ENCODE results near the gene LHPP. TPM values are rescaled to one million over a fixed set of nuclear protein-coding genes. Genes with fewer than 3 reads are reported as not detected.
"Not testable (repeated sequence)": the region's sequence is repeated elsewhere in the genome, so short reads cannot be mapped to it uniquely, and the experiment has no call there.

Gene LHPP
- polyA plus RNA-seq, 6 donors from 2014 or later = 30.5 to 89.2 (median 55.6) TPM

GRCh38 chr10:124586142-124586541 lies 124.5 kb downstream of the LHPP start:
- H3K36me3 Mint-ChIP-seq = no peaks in the 10 kb centered on the region
- peaks cover 0 to 9% (median under 1%) of the 10 kb centered on the region in 7 donors for H3K9me3 Mint-ChIP-seq
- peak overlapping the region; percentile 60 to 97 (median 90) for H3K27ac Mint-ChIP-seq
- H3K27me3 Mint-ChIP-seq = no peaks in the 10 kb centered on the region
- ATAC-seq (ENCODE audit: low read depth in 2 of 2) (no peak), DNase-seq (no peak)
- H3K4me1 Mint-ChIP-seq = peaks cover 29 to 65% (median 65%) of the 10 kb centered on the region in 3 donors
- H3K4me3 Mint-ChIP-seq = peak overlapping the region; percentile 12 to 87 (median 60)

- Mint-ChIP-seq H3K36me3 (peaks cover 0 to 4% of the 10 kb centered on the region in 2 donors), H3K4me3 (peak overlapping the region in 5 of 8 donors; percentile 28 to 60 (median 50)), H3K9me3 (peaks cover 0 to 7% (median 2%) of the 10 kb centered on the region in 7 donors), H3K27me3 (no peaks in the 10 kb centered on the region), H3K27ac (peak overlapping the region in 3 of 6 donors; percentile 19 to 86 (median 83)), H3K4me1 (peaks cover 39 to 73% (median 71%) of the 10 kb centered on the region in 3 donors)
- no peak for DNase-seq
- peak in 1 of 2 donors; percentile 9 for ATAC-seq (ENCODE audit: low read depth in 2 of 2)
Observed at GRCh38 chr10:124587811-124588211, 126.2 kb downstream of the LHPP start.

- not testable (repeated sequence) for H3K9me3 Mint-ChIP-seq; ATAC-seq (ENCODE audit: low read depth in 2 of 2); H3K27me3 Mint-ChIP-seq; H3K36me3 Mint-ChIP-seq; DNase-seq
- Mint-ChIP-seq H3K27ac (peak overlapping the region in 4 of 6 donors; percentile 4 to 86 (median 80)), H3K4me1 (peaks cover 37 to 73% (median 71%) of the 10 kb centered on the region in 3 donors), H3K4me3 (peak overlapping the region in 7 of 8 donors; percentile 9 to 85 (median 50))
Observed at GRCh38 chr10:124588341-124588735, 126.7 kb downstream of the LHPP start.

- H3K4me1 Mint-ChIP-seq = peaks cover 34 to 73% (median 67%) of the 10 kb centered on the region in 3 donors
- H3K4me3 Mint-ChIP-seq = peak overlapping the region in 7 of 8 donors; percentile 42 to 85 (median 64)
- DNase-seq = no peak
- H3K9me3 Mint-ChIP-seq = peaks cover 0 to 7% (median 0%) of the 10 kb centered on the region in 7 donors
- peak overlapping the region in 4 of 6 donors; percentile 57 to 86 (median 80) for H3K27ac Mint-ChIP-seq
- H3K36me3 Mint-ChIP-seq = peaks cover 0 to 4% of the 10 kb centered on the region in 2 donors
- no peaks in the 10 kb centered on the region for H3K27me3 Mint-ChIP-seq
- peak in 1 of 2 donors; percentile 33 for ATAC-seq (ENCODE audit: low read depth in 2 of 2)
Observed at GRCh38 chr10:124588736-124589490, 127.3 kb downstream of the LHPP start.

GRCh38 chr10:124589491-124590041 lies 127.9 kb downstream of the LHPP start:
- Mint-ChIP-seq H3K4me1 (peaks cover 34 to 76% (median 71%) of the 10 kb centered on the region in 3 donors), H3K27ac (peak overlapping the region in 3 of 6 donors; percentile 63 to 83 (median 73)), H3K27me3 (no peaks in the 10 kb centered on the region), H3K36me3 (peaks cover 0 to 4% of the 10 kb centered on the region in 2 donors), H3K4me3 (peak overlapping the region in 4 of 8 donors; percentile 6 to 80 (median 60)), H3K9me3 (peaks cover 0 to 7% (median 0%) of the 10 kb centered on the region in 7 donors)
- DNase-seq (no peak), ATAC-seq (ENCODE audit: low read depth in 2 of 2) (no peak)

GRCh38 chr10:124590216-124591122 lies 128.8 kb downstream of the LHPP start:
- peaks cover 4 to 5% of the 10 kb centered on the region in 2 donors for H3K36me3 Mint-ChIP-seq
- peaks cover 40 to 84% (median 79%) of the 10 kb centered on the region in 3 donors for H3K4me1 Mint-ChIP-seq
- DNase-seq = no peak
- H3K9me3 Mint-ChIP-seq = peaks cover 0 to 7% (median 2%) of the 10 kb centered on the region in 7 donors
- ATAC-seq (ENCODE audit: low read depth in 2 of 2) = no peak
- H3K4me3 Mint-ChIP-seq = peak overlapping the region in 6 of 8 donors; percentile 6 to 80 (median 58)
- no peaks in the 10 kb centered on the region for H3K27me3 Mint-ChIP-seq
- H3K27ac Mint-ChIP-seq = peak overlapping the region in 3 of 6 donors; percentile 63 to 83 (median 73)

GRCh38 chr10:124591123-124591495 lies 129.5 kb downstream of the LHPP start:
- ATAC-seq (ENCODE audit: low read depth in 2 of 2) = no peak
- Mint-ChIP-seq H3K4me3 (peak overlapping the region in 1 of 8 donors; percentile 47), H3K9me3 (peaks cover 0 to 9% (median 5%) of the 10 kb centered on the region in 7 donors), H3K27me3 (no peaks in the 10 kb centered on the region), H3K27ac (peak overlapping the region in 1 of 6 donors; percentile 63), H3K4me1 (peaks cover 45 to 88% (median 84%) of the 10 kb centered on the region in 3 donors), H3K36me3 (peaks cover 4 to 9% of the 10 kb centered on the region in 2 donors)
- no peak for DNase-seq

GRCh38 chr10:124592101-124592500 lies 130.5 kb downstream of the LHPP start:
- peaks cover 48 to 88% (median 84%) of the 10 kb centered on the region in 3 donors for H3K4me1 Mint-ChIP-seq
- no peaks in the 10 kb centered on the region for H3K27me3 Mint-ChIP-seq
- H3K27ac Mint-ChIP-seq = peak overlapping the region in 4 of 6 donors; percentile 58 to 82 (median 74)
- DNase-seq (no peak), ATAC-seq (ENCODE audit: low read depth in 2 of 2) (peak; percentile 50 to 51)
- H3K4me3 Mint-ChIP-seq = peak overlapping the region in 2 of 8 donors; percentile 5 to 15
- peaks cover 0 to 9% (median 5%) of the 10 kb centered on the region in 7 donors for H3K9me3 Mint-ChIP-seq
- peaks cover 4 to 9% of the 10 kb centered on the region in 2 donors for H3K36me3 Mint-ChIP-seq

GRCh38 chr10:124592736-124593430 lies 131.3 kb downstream of the LHPP start:
- Mint-ChIP-seq H3K4me3 (peak overlapping the region in 1 of 8 donors; percentile 41), H3K27me3 (no peaks in the 10 kb centered on the region), H3K36me3 (peaks cover 4 to 9% of the 10 kb centered on the region in 2 donors), H3K9me3 (peaks cover 0 to 9% (median 5%) of the 10 kb centered on the region in 7 donors), H3K4me1 (peaks cover 52 to 90% (median 84%) of the 10 kb centered on the region in 3 donors), H3K27ac (peak overlapping the region in 3 of 6 donors; percentile 36 to 78 (median 42))
- no peak for ATAC-seq (ENCODE audit: low read depth in 2 of 2)
- DNase-seq = no peak

GRCh38 chr10:124593431-124593985 lies 131.9 kb downstream of the LHPP start:
- H3K4me1 Mint-ChIP-seq = peaks cover 58 to 90% (median 84%) of the 10 kb centered on the region in 3 donors
- peaks cover 4 to 10% of the 10 kb centered on the region in 2 donors for H3K36me3 Mint-ChIP-seq
- ATAC-seq (ENCODE audit: low read depth in 2 of 2) = no peak
- no peaks in the 10 kb centered on the region for H3K27me3 Mint-ChIP-seq
- H3K9me3 Mint-ChIP-seq = peaks cover 0 to 9% (median 5%) of the 10 kb centered on the region in 7 donors
- peak overlapping the region in 1 of 8 donors; percentile 29 for H3K4me3 Mint-ChIP-seq
- peak overlapping the region in 2 of 6 donors; percentile 36 to 39 for H3K27ac Mint-ChIP-seq
- DNase-seq = no peak

GRCh38 chr10:124594240-124594639 lies 132.6 kb downstream of the LHPP start:
- peak overlapping the region in 4 of 6 donors; percentile 20 to 59 (median 44) for H3K27ac Mint-ChIP-seq
- no peaks in the 10 kb centered on the region for H3K27me3 Mint-ChIP-seq
- peaks cover 65 to 90% (median 85%) of the 10 kb centered on the region in 3 donors for H3K4me1 Mint-ChIP-seq

More at GRCh38 chr10:124594240-124594639, 132.6 kb downstream of the LHPP start:
- DNase-seq = no peak
- Mint-ChIP-seq H3K36me3 (peaks cover 4 to 17% of the 10 kb centered on the region in 2 donors), H3K9me3 (peaks cover 0 to 11% (median 5%) of the 10 kb centered on the region in 7 donors), H3K4me3 (peak overlapping the region in 1 of 8 donors; percentile 33)
- no peak for ATAC-seq (ENCODE audit: low read depth in 2 of 2)
